Breast epithelium (tissue), 3 donors: Measurements from ENCODE around the gene STRN3.

ENCODE experiments used
- POLR2A ChIP-seq: fragments of 450-650 bp; IDR thresholded peaks from one replicate; pipeline ENCODE4 v1.6.1; 2016; ENCODE audit warnings: antibody characterized with exemption, mild to moderate bottlenecking, moderate library complexity
- TF ChIP-seq, protein P1 (sequence below), 3 donors: fragments of 450-650 bp; IDR thresholded peaks; one replicate each; pipeline ENCODE4 v1.5.1; 2016 to 2017; ENCODE audit warnings: antibody characterized with exemption in 3 of 3, mild to moderate bottlenecking in 3 of 3, moderate library complexity in 3 of 3

DNA sequence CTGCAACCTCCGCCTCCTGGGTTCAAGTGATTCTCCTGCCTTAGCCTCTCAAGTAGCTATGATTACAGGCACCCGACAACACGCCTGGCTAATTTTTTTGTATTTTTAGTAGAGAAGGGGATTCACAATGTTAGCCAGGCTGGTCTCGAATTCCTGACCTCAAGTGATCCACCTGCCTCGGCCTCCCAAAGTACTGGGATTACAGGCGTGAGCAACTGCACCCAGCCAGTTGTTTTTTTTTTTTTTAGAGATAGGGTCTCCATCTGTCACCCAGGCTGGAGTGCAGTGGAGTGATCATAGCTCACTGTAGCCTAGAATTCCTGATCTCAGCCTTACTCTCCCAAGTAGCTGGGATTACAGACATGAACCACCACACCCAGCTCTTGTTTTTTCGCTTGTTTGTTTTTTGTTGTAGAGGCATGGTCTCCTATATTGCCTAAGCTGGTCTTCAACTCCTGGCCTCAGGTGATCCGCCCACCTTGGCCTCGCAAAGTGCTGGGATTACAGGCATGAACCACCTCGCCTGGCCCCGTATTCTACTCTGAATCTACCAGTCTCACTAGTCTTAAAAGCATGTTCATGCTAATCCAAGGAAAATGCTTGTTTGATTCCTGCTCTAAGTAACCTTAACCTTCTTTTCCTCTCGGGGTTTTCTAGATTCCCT lies 31.7 kb upstream of the STRN3 start:
- TF ChIP-seq, protein P1, sequence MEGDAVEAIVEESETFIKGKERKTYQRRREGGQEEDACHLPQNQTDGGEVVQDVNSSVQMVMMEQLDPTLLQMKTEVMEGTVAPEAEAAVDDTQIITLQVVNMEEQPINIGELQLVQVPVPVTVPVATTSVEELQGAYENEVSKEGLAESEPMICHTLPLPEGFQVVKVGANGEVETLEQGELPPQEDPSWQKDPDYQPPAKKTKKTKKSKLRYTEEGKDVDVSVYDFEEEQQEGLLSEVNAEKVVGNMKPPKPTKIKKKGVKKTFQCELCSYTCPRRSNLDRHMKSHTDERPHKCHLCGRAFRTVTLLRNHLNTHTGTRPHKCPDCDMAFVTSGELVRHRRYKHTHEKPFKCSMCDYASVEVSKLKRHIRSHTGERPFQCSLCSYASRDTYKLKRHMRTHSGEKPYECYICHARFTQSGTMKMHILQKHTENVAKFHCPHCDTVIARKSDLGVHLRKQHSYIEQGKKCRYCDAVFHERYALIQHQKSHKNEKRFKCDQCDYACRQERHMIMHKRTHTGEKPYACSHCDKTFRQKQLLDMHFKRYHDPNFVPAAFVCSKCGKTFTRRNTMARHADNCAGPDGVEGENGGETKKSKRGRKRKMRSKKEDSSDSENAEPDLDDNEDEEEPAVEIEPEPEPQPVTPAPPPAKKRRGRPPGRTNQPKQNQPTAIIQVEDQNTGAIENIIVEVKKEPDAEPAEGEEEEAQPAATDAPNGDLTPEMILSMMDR (IDR thresholded peaks at IDR 0.05): no peak
- no peak for TF ChIP-seq POLR2A
